HCT116 (cell line): ENCODE measurements around the gene SLC30A3. TPM values are rescaled to one million over a fixed set of nuclear protein-coding genes. Genes with fewer than 3 reads are reported as not detected.

Experiments used
- ATAC-seq: fragments of 200-7000 bp; cut with Tn5 transposase; 2 replicates; pipeline ENCODE4 v1.9.1; 2020; ENCODE audit warnings: mild to moderate bottlenecking, moderate library complexity
- BruUV-seq: library from RNA; stranded (reverse); fragments of 400-500 nt; replicated peaks from 2 replicates; lab custom pipeline; 2021; lab: Mats Ljungman, UMichigan
- CTCF ChIA-PET: fragments of 300-600 bp; sonication (Branson Sonifier 250); formaldehyde crosslinking; loops from one replicate; lab custom pipeline; 2021; ENCODE audit warnings: antibody characterized with exemption; lab: Charles Lee
- POLR2A ChIA-PET: fragments of 300-600, 350-600 bp; sonication (Branson Sonifier 250); formaldehyde crosslinking; loops from one replicate; lab custom pipeline; 2021; ENCODE audit warnings: antibody characterized with exemption; lab: Charles Lee
- RAD21 ChIA-PET, 2 experiments: fragments of 300-600 bp; sonication (Branson Sonifier 250); formaldehyde crosslinking; loops; one replicate each; lab custom pipeline; 2023; ENCODE audit warnings: low total read pairs in 2 of 2; ENCODE audit not compliant: uncharacterized antibody in 2 of 2, unreplicated experiment in 2 of 2, low non-redundant PET in 1 of 2; lab: Charles Lee
- DNase-seq: peaks from one replicate; pipeline ENCODE4 v3.0.0-alpha.2; 2010; ENCODE audit warnings: low read depth, low spot score
- H2AFZ ChIP-seq: fragments of 200-600 bp; shearing (Covaris generic), sonication (generic); 2 replicates; pipeline ENCODE4 v1.6.1; 2017; ENCODE audit warnings: low read depth, mixed run types, mixed read lengths, antibody characterized with exemption, low read length; ENCODE audit not compliant: poor library complexity, severe bottlenecking
- H3K27ac ChIP-seq: 2 replicates; pipeline ENCODE4 v1.5.1; 2012; ENCODE audit warnings: low read depth, low read length
- H3K27me3 ChIP-seq: fragments of 200-600 bp; sonication (generic); 2 replicates; pipeline ENCODE4 v1.6.1; 2016; ENCODE audit warnings: mixed run types, low read length, mixed read lengths; ENCODE audit not compliant: insufficient read depth
- H3K36me3 ChIP-seq, 2 experiments: fragments of 200-500 bp in 1 of 2; fragments of 200-600 bp in 1 of 2; sonication (Bioruptor generic) in 1 of 2; sonication (generic) in 1 of 2; 2 replicates each; pipeline versions ENCODE4 v1.5.1 to v1.6.1; 2014 to 2016; ENCODE audit warnings: low read length in 2 of 2, inconsistent platforms in 1 of 2, mixed read lengths in 1 of 2, mixed run types in 1 of 2; ENCODE audit not compliant: insufficient read depth in 2 of 2, control insufficient read depth in 1 of 2
- H3K4me1 ChIP-seq, 2 experiments: fragments of 200-600 bp in 1 of 2; sonication (generic) in 1 of 2; 2 replicates each; pipeline versions ENCODE4 v1.5.1 to v1.6.1; 2012 to 2017; ENCODE audit warnings: low read length in 2 of 2, inconsistent platforms in 1 of 2, mild to moderate bottlenecking in 1 of 2, mixed read lengths in 1 of 2, mixed run types in 1 of 2, moderate library complexity in 1 of 2; ENCODE audit not compliant: insufficient read depth in 2 of 2, control insufficient read depth in 1 of 2
- H3K4me2 ChIP-seq: fragments of 200-600 bp; sonication (generic); 2 replicates; pipeline ENCODE4 v1.6.1; 2017; ENCODE audit warnings: mixed run types, low read length, mixed read lengths
- H3K4me3 ChIP-seq, 2 experiments: fragments of 200-600 bp in 1 of 2; sonication (generic) in 1 of 2; replicated peaks in 1 of 2; 2 replicates each; pipeline ENCODE4 v1.5.1; 2011 to 2016; ENCODE audit warnings: low read length in 2 of 2, control low read depth in 1 of 2, low read depth in 1 of 2, mild to moderate bottlenecking in 1 of 2, mixed read lengths in 1 of 2, mixed run types in 1 of 2
- H3K79me2 ChIP-seq: fragments of 200-600 bp; sonication (generic); 2 replicates; pipeline ENCODE4 v1.6.1; 2017; ENCODE audit warnings: mild to moderate bottlenecking, mixed run types, low read length, moderate library complexity, mixed read lengths; ENCODE audit not compliant: insufficient read depth
- H3K9ac ChIP-seq: fragments of 200-600 bp; sonication (generic); 2 replicates; pipeline ENCODE4 v1.6.1; 2016; ENCODE audit warnings: low read length, mixed read lengths
- H3K9me2 ChIP-seq: fragments of 200-600 bp; sonication (generic), shearing (Covaris generic); 2 replicates; pipeline ENCODE4 v1.6.1; 2017; ENCODE audit warnings: mixed run types, mild to moderate bottlenecking, moderate library complexity; ENCODE audit not compliant: insufficient read depth
- H3K9me3 ChIP-seq, 2 experiments: fragments of 200-500 bp in 1 of 2; fragments of 200-600 bp in 1 of 2; sonication (Bioruptor generic) in 1 of 2; sonication (generic) in 1 of 2; 2 replicates each; pipeline ENCODE4 v1.6.1; 2014 to 2017; ENCODE audit warnings: low read length in 2 of 2, mixed read lengths in 2 of 2, inconsistent platforms in 1 of 2, low read depth in 1 of 2, mild to moderate bottlenecking in 1 of 2, mixed run types in 1 of 2, moderate library complexity in 1 of 2; ENCODE audit not compliant: control insufficient read depth in 1 of 2, insufficient read depth in 1 of 2
- H4K20me1 ChIP-seq: fragments of 200-600 bp; sonication (generic), shearing (Covaris generic); 2 replicates; pipeline ENCODE4 v1.6.1; 2017; ENCODE audit warnings: mixed run types, mild to moderate bottlenecking, moderate library complexity; ENCODE audit not compliant: insufficient read depth
- CBX3 ChIP-seq: IDR thresholded peaks from 2 replicates; pipeline ENCODE4 v1.6.1; 2012; ENCODE audit warnings: low read depth
- CEBPB ChIP-seq: IDR thresholded peaks from 2 replicates; pipeline ENCODE4 v1.6.1; 2012; ENCODE audit warnings: low read depth
- FOSL1 ChIP-seq: IDR thresholded peaks from 2 replicates; pipeline ENCODE4 v1.6.1; 2012; ENCODE audit warnings: low read depth
- JUND ChIP-seq: IDR thresholded peaks from 2 replicates; pipeline ENCODE4 v1.6.1; 2012
- SIN3A ChIP-seq: IDR thresholded peaks from 2 replicates; pipeline ENCODE4 v1.6.1; 2012; ENCODE audit warnings: low read depth
- TCF7L2 ChIP-seq: IDR thresholded peaks from 2 replicates; pipeline ENCODE4 v1.7.0; 2011; ENCODE audit warnings: borderline replicate concordance, inconsistent platforms; ENCODE audit not compliant: insufficient read depth, insufficient read length; ENCODE audit errors: extremely low read depth
- YY1 ChIP-seq: IDR thresholded peaks from 2 replicates; pipeline ENCODE4 v1.6.1; 2011; ENCODE audit warnings: low read length, low read depth, moderate library complexity, mild to moderate bottlenecking; ENCODE audit not compliant: insufficient replicate concordance; ENCODE audit errors: extremely low read depth
- ZFX ChIP-seq: fragments of 450-650 bp; IDR thresholded peaks from 2 replicates; pipeline ENCODE4 v1.6.1; 2017
- intact Hi-C: fragments of 100-400 bp; cut with micrococcal nuclease; formaldehyde crosslinking; loops from 2 replicates; pipeline ENCODE4 v1.10.0; 2022
- total RNA-seq: library from RNA; stranded (reverse); gene quantifications from one replicate; pipeline ENCODE4 v1.2.1, GENCODE V29; 2021; ENCODE audit not compliant: unreplicated experiment
- TF ChIP-seq, protein P1 (sequence below): IDR thresholded peaks from 2 replicates; pipeline ENCODE4 v1.6.1; 2011; ENCODE audit warnings: mild to moderate bottlenecking, low read length, moderate library complexity; ENCODE audit not compliant: insufficient replicate concordance; ENCODE audit errors: extremely low read depth
- TF ChIP-seq, protein P2 (sequence below): IDR thresholded peaks from 2 replicates; pipeline ENCODE4 v1.6.1; 2012
- TF ChIP-seq, protein P3 (sequence below): IDR thresholded peaks from 2 replicates; pipeline ENCODE4 v1.6.1; 2012

Gene SLC30A3
- total RNA-seq, 1 experiment from 2014 or later: 20.5 TPM

DNA sequence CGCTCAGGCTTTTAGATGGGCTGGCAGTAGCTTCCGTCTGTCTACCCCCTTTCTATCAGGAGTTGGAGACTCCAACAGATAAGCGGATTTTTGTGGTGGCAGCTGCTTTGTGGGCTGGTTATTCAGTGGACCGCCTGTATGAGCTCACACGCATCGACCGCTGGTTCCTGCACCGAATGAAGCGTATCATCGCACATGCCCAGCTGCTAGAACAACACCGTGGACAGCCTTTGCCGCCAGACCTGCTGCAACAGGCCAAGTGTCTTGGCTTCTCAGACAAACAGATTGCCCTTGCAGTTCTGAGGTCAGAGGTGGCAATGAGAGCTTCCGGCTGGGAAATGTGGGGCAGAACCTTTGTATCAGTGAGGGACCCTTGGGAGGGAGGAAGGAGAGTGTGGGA lies 30.9 kb downstream of the SLC30A3 start (continued):
- no peak for TF ChIP-seq CBX3

DNA sequence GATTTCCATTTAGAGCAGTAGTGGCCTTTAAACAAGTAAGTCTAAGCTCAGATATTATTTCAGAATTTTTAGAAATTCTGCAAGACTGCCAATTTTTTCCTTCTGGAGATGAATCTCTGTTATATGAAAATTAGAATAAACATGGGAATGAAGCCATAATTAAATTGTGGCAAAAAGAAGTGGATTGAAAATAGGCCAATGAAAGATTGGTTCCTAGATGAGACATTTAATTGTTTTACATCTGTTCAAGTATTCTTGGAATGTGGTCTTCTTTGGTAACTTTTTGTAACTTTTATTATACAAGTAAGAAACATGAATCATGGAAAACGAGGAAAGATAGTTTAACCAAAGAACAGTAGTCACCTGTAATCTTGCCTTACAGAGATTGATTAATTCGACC lies 35.3 kb downstream of the SLC30A3 start:
- no peak for ATAC-seq
- BruUV-seq: TSS peak; percentile 3
- intact Hi-C loops: no loop called here

More for the DNA sequence above, 35.3 kb downstream of the SLC30A3 start:
- no peak overlapping the region for H3K4me2 ChIP-seq
- no peaks in the 10 kb centered on the region for H3K4me1 ChIP-seq
- no peak for DNase-seq
- H3K9me3 ChIP-seq: no peaks in the 10 kb centered on the region
- CTCF ChIA-PET: no interaction called here
- H3K27me3 ChIP-seq: no peaks in the 10 kb centered on the region
- peaks cover 60 to 75% of the 10 kb centered on the region in 2 experiments for H3K36me3 ChIP-seq
- H3K4me3 ChIP-seq: no peak overlapping the region
- POLR2A ChIA-PET: no interaction called here
- no peak overlapping the region for H2AFZ ChIP-seq
- RAD21 ChIA-PET: no interaction called here
- H3K79me2 ChIP-seq: peaks cover 22% of the 10 kb centered on the region
- TF ChIP-seq, protein P1, sequence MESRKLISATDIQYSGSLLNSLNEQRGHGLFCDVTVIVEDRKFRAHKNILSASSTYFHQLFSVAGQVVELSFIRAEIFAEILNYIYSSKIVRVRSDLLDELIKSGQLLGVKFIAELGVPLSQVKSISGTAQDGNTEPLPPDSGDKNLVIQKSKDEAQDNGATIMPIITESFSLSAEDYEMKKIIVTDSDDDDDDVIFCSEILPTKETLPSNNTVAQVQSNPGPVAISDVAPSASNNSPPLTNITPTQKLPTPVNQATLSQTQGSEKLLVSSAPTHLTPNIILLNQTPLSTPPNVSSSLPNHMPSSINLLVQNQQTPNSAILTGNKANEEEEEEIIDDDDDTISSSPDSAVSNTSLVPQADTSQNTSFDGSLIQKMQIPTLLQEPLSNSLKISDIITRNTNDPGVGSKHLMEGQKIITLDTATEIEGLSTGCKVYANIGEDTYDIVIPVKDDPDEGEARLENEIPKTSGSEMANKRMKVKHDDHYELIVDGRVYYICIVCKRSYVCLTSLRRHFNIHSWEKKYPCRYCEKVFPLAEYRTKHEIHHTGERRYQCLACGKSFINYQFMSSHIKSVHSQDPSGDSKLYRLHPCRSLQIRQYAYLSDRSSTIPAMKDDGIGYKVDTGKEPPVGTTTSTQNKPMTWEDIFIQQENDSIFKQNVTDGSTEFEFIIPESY: no peak
- TF ChIP-seq SIN3A: no peak
- no peak for TF ChIP-seq YY1
- TF ChIP-seq, protein P2, sequence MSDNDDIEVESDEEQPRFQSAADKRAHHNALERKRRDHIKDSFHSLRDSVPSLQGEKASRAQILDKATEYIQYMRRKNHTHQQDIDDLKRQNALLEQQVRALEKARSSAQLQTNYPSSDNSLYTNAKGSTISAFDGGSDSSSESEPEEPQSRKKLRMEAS: no peak
- TF ChIP-seq JUND: no peak
- no peak for TF ChIP-seq CEBPB
- no peak for TF ChIP-seq FOSL1
- TF ChIP-seq, protein P3, sequence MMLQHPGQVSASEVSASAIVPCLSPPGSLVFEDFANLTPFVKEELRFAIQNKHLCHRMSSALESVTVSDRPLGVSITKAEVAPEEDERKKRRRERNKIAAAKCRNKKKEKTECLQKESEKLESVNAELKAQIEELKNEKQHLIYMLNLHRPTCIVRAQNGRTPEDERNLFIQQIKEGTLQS: no peak
- TF ChIP-seq ZFX: no peak
- no peak for TF ChIP-seq TCF7L2
- no peaks in the 10 kb centered on the region for H3K9me2 ChIP-seq
- H4K20me1 ChIP-seq: peaks cover 10% of the 10 kb centered on the region
- H3K27ac ChIP-seq: no peak overlapping the region
- H3K9ac ChIP-seq: no peak overlapping the region
